ACHN (cell line): ENCODE results near the gene SENP8.
"Not testable (repeated sequence)": the region's sequence is repeated elsewhere in the genome, so short reads cannot be mapped to it uniquely, and the experiment has no call there.

Source experiments
- DNase-seq: peaks from one replicate; pipeline ENCODE4 v3.0.0-alpha.2; 2015
- in situ Hi-C: cut with HindIII; loops from 2 replicates; pipeline ENCODE4 v1.10.0; 2017; ENCODE audit warnings: low sequenced_read_pairs, low pct_ligation_motif_present, low pct_unique_long_range_greater_than_20kb

SENP8 gene

DNA sequence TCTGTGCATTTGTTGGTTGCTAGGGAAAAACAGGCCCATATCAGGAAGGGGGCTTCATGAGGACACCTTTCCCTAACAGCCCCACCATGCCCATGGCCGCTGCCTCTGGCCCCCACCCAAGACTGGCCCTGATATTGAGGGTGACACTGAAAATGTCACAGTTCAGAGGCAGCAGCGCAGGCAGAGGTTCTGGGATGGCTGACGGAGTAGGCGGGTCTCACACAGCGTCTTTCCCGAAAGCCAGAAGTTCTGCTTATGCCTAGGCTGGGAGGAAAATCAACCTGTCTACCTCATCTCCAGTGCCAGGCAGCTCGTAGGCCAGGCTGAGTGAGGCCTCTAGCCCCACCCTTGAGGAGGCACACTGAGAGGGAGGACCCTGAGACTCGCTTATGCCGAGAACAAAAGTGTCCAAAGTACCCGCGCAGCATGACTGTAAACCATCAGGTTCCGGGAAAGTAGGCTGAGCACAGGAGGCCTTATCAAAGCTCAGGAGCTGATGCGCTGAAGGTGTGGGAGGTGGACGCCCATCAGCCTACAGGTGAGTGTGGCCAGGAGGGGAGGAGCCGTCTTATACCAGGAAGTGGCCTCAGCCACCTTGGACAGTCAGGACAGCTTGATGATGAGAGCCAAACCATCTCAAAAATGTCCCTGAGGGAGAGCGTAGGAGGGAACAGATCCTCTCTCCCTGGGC, 51.9 kb downstream of the SENP8 start:
- DNase-seq, result no peak
- in situ Hi-C loops, result no loop called here

DNA sequence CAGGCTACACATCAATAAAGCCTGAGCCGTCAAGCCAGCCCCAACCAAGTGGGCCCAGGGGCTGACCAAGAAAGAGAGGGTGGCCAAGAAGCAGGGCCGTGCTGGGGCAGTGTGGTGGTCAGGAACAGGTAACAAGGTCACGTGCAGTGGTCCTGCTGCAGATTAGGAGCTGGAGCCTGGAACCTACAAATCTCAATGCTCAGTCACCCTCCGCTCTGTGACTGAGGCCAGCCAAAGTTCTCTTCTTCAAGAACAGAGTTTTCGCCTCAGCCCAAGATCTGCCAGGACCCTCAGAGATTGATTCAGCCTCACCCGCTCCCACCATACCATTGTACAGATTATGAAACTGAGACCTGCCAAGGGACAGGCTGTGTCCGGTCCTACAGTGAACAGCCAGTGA, 52.5 kb downstream of the SENP8 start:
- in situ Hi-C loops, result no loop called here
- DNase-seq, result no peak

DNA sequence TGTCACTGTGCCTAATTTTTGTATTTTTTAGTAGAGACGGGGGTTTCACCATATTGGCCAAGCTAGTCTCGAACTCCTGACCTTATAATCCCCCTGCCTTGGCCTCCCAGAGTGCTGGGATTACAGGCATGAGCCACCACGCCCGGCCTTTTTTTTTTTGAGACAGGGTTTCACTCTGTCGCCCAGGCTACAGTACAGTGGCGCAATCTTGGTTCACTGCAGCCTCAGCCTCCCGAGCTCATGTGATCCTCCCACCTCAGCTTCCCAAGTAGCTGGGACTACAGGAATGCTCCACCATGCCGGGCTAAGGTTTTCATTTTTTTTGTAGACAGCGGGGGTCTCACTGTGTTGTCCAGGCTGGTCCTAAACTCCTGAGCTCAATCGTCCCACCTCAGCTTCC, 53.8 kb downstream of the SENP8 start:
- DNase-seq, in situ Hi-C loops: not testable (repeated sequence)

DNA sequence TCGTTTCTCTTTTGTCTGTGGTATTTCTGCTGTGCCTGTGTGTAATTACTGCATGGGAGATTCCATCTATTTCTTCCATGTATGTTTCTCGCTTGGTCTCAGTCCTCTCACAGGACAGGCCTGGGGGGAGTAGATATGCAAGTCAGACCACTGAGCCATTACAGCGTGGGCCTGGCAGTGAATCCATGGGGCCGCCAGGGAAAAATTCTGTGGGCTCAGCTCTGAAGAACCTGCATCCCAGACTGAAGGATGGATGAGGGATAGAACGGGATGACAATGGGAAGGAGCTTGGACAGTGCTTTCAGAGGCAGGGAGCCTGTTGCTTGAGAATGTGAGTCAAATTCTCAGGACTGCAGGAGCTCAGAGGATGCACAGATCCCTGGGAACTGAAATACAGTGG, 54.6 kb downstream of the SENP8 start:
- in situ Hi-C loops, result no loop called here
- DNase-seq, result no peak

DNA sequence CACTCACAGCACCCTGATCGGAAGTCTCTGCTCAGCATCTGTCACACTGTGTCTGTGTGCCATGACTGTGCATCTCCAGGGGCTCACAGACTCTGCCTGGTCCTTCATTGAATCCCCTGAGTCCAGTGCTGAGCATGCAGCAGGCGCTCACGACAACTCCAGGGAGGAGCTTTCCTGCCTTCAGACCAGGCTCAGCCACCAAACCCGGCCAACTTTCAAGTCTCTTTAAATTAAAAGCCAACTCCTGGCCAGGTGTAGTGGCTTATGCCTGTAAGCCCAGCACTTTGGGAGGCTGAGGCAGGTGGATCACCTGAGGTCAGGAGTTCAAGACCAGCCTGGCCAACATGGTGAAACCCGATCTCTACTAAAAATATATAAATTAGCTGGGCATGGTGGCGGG, 55.2 kb downstream of the SENP8 start:
- in situ Hi-C loops, result no loop called here
- no peak for DNase-seq

DNA sequence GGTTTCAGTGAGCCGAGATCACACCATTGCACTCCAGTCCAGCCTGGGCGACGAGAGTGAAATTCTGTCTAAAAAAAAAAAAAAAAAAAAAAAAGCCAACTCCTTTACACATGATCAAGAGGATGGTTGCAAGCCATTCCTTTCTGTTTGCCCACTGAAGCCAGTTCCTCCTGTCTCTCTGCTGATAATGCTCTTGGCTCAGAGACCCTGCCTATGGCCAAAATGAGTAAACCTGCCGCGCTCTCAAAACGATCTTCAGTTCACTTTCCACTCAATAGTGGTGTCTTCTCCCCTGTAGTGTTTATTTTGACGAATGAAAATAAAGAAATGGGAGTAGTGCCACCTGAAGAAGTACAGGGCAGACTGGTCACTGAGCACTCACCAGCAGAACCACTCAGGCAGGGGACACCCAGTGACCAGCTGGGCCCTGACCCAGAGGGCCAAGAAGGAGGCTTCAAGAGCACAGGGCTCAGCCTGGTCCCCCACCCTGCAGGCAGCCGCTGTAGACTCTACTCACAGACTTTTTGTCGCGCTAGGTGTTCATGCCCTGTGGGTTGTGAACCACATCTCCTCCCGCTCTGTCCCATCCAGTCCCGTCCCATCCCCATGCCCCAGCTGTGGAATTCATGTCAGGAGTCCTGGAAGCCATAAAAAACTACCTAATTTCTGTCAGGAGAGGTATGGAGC, 55.8 kb downstream of the SENP8 start:
- in situ Hi-C loops, result no loop called here
- DNase-seq, result no peak

DNA sequence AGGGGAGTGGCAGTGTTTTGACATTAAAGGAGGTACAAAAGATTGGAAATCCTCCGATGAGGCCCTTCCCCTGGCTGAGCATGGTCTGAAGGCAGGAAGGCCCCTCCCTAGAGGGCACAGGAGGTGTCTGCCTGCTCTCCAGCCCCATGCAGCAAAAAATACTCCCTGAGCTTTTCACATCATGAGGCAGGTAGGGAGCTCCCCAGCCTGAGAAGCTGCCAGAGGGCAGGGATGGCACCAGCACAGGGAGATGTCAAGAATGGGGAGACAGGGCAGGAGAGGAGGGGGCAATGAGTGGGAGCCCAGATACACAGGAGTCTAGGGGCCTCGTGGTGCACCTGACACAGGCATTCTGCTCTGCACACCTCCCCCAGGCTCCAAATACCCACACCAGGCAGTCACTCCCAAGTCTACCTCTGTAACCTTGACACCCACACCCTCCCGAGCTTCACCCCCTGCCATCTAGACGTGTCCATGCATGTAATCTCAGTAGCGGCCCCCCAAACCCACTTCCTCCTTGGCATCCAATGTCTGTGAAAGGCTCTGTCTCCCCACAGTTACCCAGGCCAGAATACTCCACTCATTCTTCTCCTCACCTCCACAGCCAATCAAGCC, 56.5 kb downstream of the SENP8 start:
- in situ Hi-C loops, result no loop called here
- DNase-seq, result no peak

DNA sequence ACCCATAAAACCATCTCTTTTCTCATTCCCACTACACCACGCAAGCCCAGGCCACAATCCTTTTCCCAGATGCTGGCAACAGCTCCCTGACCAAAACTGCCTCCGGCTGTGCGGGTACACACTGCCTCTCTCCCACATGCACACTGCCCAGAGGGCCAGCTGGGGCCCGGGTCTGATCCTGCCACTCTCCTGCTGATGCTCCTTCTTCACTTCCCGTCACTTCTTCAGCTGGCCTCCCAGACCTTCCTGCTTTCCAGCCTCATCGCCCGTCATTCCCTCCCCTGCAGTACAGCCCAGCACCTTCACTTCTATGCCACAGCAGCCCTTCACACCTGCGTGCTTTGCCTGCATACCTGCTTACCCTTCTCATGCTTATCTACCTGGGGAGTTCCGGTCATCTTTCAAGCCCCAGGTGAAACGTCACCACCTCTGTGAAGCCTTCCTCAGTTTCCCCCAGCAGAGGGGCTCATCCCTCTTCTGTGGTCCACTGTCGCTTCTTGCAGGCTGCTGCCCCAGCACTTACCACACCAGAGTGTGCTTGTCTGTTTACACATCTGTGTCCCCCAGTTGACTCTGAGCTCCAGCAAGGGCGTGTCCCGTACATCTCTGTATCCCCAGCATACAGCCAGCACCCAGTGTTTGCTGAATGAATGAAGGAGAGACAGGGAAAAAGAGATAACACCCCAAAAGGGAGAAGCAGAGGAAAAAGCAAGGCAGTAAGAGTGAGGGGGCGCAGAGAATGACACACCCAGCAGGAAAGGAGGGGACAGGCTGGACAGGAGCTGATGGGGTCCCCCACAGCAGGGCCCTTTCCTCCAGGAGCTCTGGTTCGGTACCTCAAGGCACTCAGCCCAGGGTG, 57.2 kb downstream of the SENP8 start:
- in situ Hi-C loops, result no loop called here
- no peak for DNase-seq

DNA sequence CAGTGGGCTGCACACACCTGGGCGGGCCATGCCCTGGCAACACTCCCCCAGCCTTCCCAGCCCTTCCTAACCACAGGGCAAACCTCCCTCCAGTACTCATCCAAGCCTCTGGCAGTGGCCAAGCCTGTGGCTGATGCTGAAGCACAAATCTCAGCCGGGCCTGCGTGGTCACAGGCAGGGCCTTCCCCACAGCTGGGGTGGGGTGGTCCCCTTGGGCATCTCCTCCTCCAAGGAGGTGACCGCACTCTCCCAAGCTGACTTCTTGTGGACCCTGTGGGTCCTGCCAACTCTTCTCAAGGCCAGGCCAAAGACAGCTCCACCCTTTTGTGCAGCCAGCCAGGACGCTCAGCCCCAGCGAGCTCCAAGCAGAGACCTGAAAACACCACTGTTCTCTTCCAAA, 58.0 kb downstream of the SENP8 start:
- in situ Hi-C loops, result no loop called here
- no peak for DNase-seq

DNA sequence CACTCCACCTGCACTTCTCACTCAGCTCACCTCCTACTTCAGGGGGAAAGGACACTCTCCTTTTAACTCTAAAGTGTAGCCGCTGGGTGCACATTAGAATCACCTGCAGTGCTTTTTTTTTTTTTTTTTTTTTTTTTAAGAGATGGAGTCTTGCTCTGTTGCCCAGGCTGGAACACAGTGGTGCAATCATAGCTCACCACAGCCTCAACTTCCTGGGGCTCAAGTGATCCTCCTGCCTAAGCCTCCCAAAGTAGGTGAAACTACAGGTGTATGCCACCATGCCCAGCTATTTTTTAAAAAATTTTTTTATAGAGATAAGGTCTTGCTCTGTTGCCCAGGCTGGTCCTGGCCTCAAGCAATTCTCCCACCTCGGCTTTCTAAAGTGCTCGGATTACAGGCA, 58.5 kb downstream of the SENP8 start:
- in situ Hi-C loops, result no loop called here
- no peak for DNase-seq

DNA sequence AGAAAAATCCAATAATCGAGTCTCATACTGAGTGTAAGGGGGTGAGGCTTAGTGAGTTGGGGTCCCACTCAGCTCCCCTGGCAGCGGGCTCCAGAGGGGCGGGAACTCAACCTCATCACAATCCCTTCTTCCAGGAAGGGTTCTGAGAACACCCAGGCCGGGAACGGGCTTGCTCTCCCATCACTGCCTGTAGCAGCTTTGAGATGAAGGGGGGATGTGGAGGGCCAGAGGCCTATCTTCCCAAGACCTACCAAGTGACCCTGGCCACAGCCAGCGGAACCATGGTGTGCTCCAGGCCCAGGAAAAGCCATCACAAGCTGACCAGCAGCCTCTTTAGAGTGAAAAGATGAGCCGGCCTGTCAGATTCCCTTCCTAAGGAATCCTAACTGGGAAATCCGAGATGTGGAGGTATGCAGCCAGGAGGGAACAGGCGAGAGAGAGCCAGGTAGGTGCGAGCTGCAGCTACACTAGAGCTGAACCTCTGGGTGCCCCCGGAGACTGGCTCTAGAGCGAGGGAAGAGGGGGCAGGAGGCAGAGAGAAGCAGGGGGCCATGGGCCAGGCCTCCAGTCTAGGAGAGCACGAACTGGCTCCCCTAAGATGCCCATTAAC, 60.9 kb downstream of the SENP8 start:
- in situ Hi-C loops, result no loop called here
- no peak for DNase-seq

DNA sequence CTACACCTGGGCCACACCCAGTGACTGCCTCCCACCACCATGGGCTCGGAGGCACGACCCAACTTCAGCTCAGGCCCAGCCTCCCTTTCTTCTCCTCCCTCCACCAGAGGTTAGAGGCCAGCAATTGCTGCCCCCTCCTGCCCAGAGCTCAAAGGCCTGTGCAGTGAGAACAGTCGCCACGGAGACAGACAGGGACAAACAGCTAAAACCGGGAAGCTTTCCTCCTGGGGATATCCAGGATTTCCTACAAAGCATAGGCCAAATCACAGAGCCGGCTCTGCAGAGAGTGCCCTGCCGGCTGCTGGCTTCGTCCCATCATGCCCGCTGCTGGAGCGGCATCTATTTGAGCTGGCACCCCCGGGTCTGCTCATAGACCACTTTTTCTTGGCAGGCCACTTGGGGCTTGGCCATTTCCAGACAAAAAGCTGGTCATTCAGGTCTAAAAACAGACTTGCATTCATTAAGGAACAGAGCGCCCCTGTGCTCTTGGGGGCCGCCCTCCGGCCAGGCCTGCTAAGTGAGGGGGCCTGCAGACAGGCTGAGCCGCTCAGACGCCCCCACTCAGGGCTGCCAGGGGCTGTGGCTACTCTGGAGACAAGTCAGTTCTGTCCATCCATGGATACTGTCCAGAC, 61.9 kb downstream of the SENP8 start:
- in situ Hi-C loops, result no loop called here
- DNase-seq, result no peak

DNA sequence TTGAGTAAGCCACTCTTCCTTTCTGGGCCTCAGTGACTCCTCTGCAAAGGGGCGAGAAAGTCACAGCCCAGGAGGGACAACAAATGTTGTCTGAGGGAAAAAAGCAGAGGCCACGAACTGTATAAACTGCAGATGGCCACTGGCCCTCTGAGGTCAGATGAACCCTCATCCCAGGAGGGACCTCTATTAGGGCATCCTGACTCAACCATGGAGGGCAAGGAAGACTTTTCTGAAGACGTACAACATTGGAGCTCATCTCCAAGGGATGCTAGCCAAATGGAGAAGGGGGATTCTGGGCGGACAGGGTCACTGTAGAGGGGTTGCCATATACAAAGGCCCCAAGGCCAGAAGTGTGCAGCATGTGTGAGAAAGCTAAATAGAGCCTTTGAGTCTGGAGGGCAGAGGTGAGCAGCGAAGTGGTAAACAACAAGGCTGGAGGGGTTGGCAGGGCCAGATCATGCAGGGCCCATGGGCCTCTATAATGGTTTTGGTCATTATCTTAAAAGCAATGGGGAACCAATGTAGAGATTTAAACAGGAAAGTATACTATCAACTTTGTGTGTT, 62.6 kb downstream of the SENP8 start:
- in situ Hi-C loops, result no loop called here
- DNase-seq, result no peak

DNA sequence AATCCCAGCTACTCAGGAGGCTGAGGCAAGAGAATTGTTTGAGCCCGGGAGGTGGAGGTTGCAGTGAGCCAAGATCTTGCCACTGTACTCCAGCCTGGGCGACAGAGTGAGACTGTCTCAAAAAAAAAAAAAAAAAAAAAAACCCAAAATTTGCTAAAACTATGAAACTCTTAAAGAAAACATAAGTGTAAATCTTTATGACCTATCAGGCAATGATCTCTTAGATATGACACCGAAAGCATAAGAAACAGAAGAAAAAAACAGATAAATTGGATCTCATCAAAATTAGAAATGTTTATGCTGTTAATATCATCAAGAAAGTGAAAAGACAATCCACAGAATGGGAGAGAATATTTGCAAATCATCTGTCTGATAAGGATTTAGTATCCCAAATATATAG, 64.0 kb downstream of the SENP8 start:
- in situ Hi-C loops, result no loop called here
- DNase-seq, result no peak

DNA sequence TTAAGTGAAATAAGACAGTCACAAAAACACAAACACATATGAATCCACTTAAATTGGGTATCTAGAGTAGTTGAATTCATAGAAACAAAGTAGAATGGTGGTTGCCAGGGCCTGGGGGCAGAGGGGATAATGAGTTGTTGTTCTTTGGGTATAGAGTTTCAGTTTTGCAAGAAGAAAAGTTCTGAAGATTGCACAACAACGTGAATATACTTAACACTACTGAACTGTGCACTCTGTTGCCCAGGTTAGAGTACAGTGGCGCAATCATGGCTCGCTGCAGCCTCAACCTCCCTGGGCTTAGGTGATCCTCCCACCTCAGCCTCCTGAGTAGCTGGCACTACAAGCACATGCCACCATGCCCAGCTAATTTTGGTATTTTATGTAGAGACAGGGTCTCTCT, 64.5 kb downstream of the SENP8 start:
- in situ Hi-C loops, result no loop called here
- no peak for DNase-seq

DNA sequence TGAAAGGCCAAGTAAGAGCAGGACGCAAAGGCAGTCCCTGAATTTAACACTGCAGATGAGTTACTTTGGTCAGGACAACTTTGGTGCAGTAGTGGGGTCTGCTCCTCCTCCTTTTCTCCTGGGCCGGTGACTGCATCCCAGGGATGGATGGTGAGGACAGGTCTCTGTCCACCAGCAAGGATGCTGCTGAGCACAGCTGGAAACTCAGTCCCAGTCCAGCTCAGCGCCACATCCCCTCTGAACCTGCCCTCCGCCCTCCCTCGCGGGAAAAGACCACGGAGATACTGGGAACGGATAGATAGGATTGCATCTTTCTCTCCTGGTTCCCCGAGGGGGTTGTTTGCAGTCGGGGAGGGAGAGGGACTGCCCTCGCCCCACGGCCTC, 65.6 kb downstream of the SENP8 start:
- in situ Hi-C loops, result no loop called here
- DNase-seq, result no peak

DNA sequence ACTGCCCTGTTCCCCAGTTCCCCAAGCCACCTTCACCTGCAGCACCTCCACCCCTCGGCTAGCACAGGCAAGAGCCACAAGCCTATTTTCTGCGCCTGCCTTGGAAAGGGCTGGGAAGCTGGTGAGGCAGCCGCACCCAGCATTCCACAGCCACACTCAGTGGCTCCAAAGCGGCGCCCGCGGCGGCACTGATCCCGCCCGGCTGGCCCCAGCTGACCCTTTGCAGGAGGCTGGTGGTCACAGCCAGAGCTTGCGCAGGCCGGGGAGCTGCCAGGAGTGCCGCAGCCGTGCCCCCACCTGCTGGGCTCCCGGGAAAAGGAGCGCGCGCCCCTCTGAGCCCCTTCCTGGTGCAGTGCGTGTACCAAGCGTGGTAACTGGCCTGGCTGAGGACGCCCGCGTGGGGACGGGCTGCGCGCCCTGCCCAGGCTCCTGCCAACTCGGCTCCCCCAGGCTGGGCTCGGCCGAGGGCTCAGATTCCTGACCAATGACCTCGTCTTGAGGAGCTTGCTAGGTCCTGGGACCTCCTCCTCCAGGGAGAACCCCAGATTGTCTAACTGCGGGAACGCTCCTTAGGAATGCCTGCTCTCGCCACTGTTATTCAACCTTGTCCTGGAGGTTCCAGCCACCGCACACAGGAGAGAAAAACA, 66.1 kb downstream of the SENP8 start:
- in situ Hi-C loops, result no loop called here
- peak; percentile 71 for DNase-seq
